GM18873 (cell line): ENCODE data around the gene H19.

Source experiments
- ATAC-seq: cut with Tn5 transposase; IDR thresholded peaks from one replicate; pipeline ENCODE4 v1.9.1; 2021; ENCODE audit warnings: mild to moderate bottlenecking, moderate library complexity, moderate number of reproducible peaks; ENCODE audit not compliant: unreplicated experiment, low FRiP score

H19 gene

DNA sequence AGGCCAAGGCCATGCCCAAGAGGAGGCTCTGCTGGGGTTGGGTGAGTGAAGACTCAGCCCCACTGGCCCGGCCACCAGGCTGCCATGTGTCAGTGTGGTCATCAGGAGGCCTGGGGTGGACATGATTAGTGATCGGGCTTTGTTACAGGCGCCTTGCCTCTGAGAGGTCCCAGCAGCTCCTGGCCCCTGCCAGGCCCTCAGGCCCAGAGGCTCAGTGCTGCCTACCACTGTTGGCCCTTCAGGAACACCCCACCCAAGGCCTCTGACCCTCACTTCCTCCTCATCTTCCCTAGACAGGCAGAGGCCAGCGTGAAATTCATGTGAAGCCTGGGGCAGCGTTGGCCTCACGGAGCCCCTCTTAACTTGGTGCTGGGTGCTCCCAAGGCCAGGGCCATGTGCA, 48.3 kb downstream of the H19 start:
- no peak for ATAC-seq

GRCh38 chr11:1948389-1948788, 49.3 kb downstream of the H19 start:
- no peak for ATAC-seq

GRCh38 chr11:1947592-1948237, 49.9 kb downstream of the H19 start:
- ATAC-seq: no peak

GRCh38 chr11:1946812-1947484, 50.7 kb downstream of the H19 start, which contains the start of gene MRPL23:
Gene MRPL23, plus strand, starts transcription at chr11:1947332. Its CDS starts 31 bp downstream, at chr11:1947363.
- no peak for ATAC-seq
